ENCODE data around the gene ARHGDIG. TPM values are rescaled to one million over a fixed set of nuclear protein-coding genes. Genes with fewer than 3 reads are reported as not detected.

ARHGDIG gene
- total RNA-seq, 4 donors from 2014 or later = 2.1 TPM; not detected in 3

- Histone ChIP-seq H3K9me3 (no peaks in the 10 kb centered on the region), H3K36me3 (no peaks in the 10 kb centered on the region), H3K27ac (no peak overlapping the region), H3K4me1 (no peaks in the 10 kb centered on the region), H3K4me3 (no peak overlapping the region), H3K27me3 (no peaks in the 10 kb centered on the region)
- TF ChIP-seq CTCF (IDR thresholded peaks at IDR 0.05) (no peak), POLR2A (IDR thresholded peaks at IDR 0.05) (no peak)
- intact Hi-C loops (cut with DNase I; ENCODE audit: low total_unique reads) = no loop called here
- DNase-seq = no peak
These were observed 21.2 kb upstream of the ARHGDIG start for GRCh38 chr16:259226-259625.

GRCh38 chr16:259814-260253 lies 20.6 kb upstream of the ARHGDIG start:
- Histone ChIP-seq H3K27me3 (no peaks in the 10 kb centered on the region), H3K27ac (no peak overlapping the region), H3K4me3 (no peak overlapping the region), H3K36me3 (no peaks in the 10 kb centered on the region), H3K4me1 (no peaks in the 10 kb centered on the region), H3K9me3 (no peaks in the 10 kb centered on the region)
- intact Hi-C loops (cut with DNase I; ENCODE audit: low total_unique reads) = no loop called here
- no peak for DNase-seq
- no peak for TF ChIP-seq POLR2A (IDR thresholded peaks at IDR 0.05)
- TF ChIP-seq CTCF (IDR thresholded peaks at IDR 0.05) = no peak

GRCh38 chr16:260326-260725 lies 20.1 kb upstream of the ARHGDIG start:
- no peak for DNase-seq
- Histone ChIP-seq H3K36me3 (no peaks in the 10 kb centered on the region), H3K9me3 (no peaks in the 10 kb centered on the region), H3K27ac (no peak overlapping the region), H3K4me3 (no peak overlapping the region), H3K27me3 (no peaks in the 10 kb centered on the region), H3K4me1 (no peaks in the 10 kb centered on the region)
- intact Hi-C loops (cut with DNase I; ENCODE audit: low total_unique reads) = no loop called here
- TF ChIP-seq POLR2A (IDR thresholded peaks at IDR 0.05) (no peak), CTCF (IDR thresholded peaks at IDR 0.05) (no peak)

GRCh38 chr16:261031-261691 lies 19.2 kb upstream of the ARHGDIG start:
- H3K9me3 ChIP-seq = no peaks in the 10 kb centered on the region
- H3K4me3 ChIP-seq = no peak overlapping the region
- H3K27ac ChIP-seq = no peak overlapping the region
- H3K4me1 ChIP-seq = no peaks in the 10 kb centered on the region
- H3K27me3 ChIP-seq = no peaks in the 10 kb centered on the region
- TF ChIP-seq CTCF (IDR thresholded peaks at IDR 0.05) (no peak), POLR2A (IDR thresholded peaks at IDR 0.05) (no peak)
- intact Hi-C loops (cut with DNase I; ENCODE audit: low total_unique reads) = no loop called here
- no peak for DNase-seq
- no peaks in the 10 kb centered on the region for H3K36me3 ChIP-seq

GRCh38 chr16:262121-262745 lies 18.2 kb upstream of the ARHGDIG start:
- intact Hi-C loops (cut with DNase I; ENCODE audit: low total_unique reads) = no loop called here
- H3K4me1 ChIP-seq = no peaks in the 10 kb centered on the region
- H3K4me3 ChIP-seq = no peak overlapping the region
- no peaks in the 10 kb centered on the region for H3K9me3 ChIP-seq
- DNase-seq = no peak
- no peaks in the 10 kb centered on the region for H3K27me3 ChIP-seq
- no peaks in the 10 kb centered on the region for H3K36me3 ChIP-seq
- TF ChIP-seq POLR2A (IDR thresholded peaks at IDR 0.05) (no peak), CTCF (IDR thresholded peaks at IDR 0.05) (no peak)
- no peak overlapping the region for H3K27ac ChIP-seq

Data from uterus (tissue), 4 donors.